ENCODE measurements around the gene MTMR2.

The MTMR2 gene

GRCh38 chr11:95944623-95945022, 20.7 kb upstream of the MTMR2 start:
- no peak for TF ChIP-seq CTCF (IDR thresholded peaks at IDR 0.05; ENCODE audit: borderline replicate concordance, insufficient read depth, low read depth, low read length)

GRCh38 chr11:95943546-95943945, 19.6 kb upstream of the MTMR2 start:
- no peak overlapping the region for H3K4me3 ChIP-seq (ENCODE audit: low read depth, low read length)
- no peak for TF ChIP-seq CTCF (IDR thresholded peaks at IDR 0.05; ENCODE audit: borderline replicate concordance, insufficient read depth, low read depth, low read length)

More at GRCh38 chr11:95944623-95945022, 20.7 kb upstream of the MTMR2 start:
- no peak overlapping the region for H3K4me3 ChIP-seq (ENCODE audit: low read depth, low read length)

- TF ChIP-seq CTCF (IDR thresholded peaks at IDR 0.05; ENCODE audit: borderline replicate concordance, insufficient read depth, low read depth, low read length), result no peak
- no peak overlapping the region for H3K4me3 ChIP-seq (ENCODE audit: low read depth, low read length)
Observed at GRCh38 chr11:95939091-95939490, 15.2 kb upstream of the MTMR2 start.

- no peak for TF ChIP-seq CTCF (IDR thresholded peaks at IDR 0.05; ENCODE audit: borderline replicate concordance, insufficient read depth, low read depth, low read length)
- H3K4me3 ChIP-seq (ENCODE audit: low read depth, low read length), result no peak overlapping the region
Observed at GRCh38 chr11:95937358-95937757, 13.5 kb upstream of the MTMR2 start.

- no peak for TF ChIP-seq CTCF (IDR thresholded peaks at IDR 0.05; ENCODE audit: borderline replicate concordance, insufficient read depth, low read depth, low read length)
- no peak overlapping the region for H3K4me3 ChIP-seq (ENCODE audit: low read depth, low read length)
Observed at GRCh38 chr11:95933594-95933993, 9.7 kb upstream of the MTMR2 start.

GRCh38 chr11:95931916-95932315, 8.0 kb upstream of the MTMR2 start:
- TF ChIP-seq CTCF (IDR thresholded peaks at IDR 0.05; ENCODE audit: borderline replicate concordance, insufficient read depth, low read depth, low read length), result no peak
- H3K4me3 ChIP-seq (ENCODE audit: low read depth, low read length), result no peak overlapping the region

GRCh38 chr11:95930948-95931347, 7.0 kb upstream of the MTMR2 start:
- no peak for TF ChIP-seq CTCF (IDR thresholded peaks at IDR 0.05; ENCODE audit: borderline replicate concordance, insufficient read depth, low read depth, low read length)
- no peak overlapping the region for H3K4me3 ChIP-seq (ENCODE audit: low read depth, low read length)

All from GM12875 (cell line).